GM12878 (cell line): ENCODE measurements around the gene SLC25A47.

Source experiments
- CBFB ChIP-seq: IDR thresholded peaks from 2 replicates; pipeline ENCODE4 v1.6.1; 2016; ENCODE audit warnings: antibody characterized with exemption, low read depth
- CTCF ChIP-seq, 3 experiments: IDR thresholded peaks in 2 of 3; conservative IDR thresholded peaks in 1 of 3; 2 replicates each; pipeline ENCODE4 v1.5.1; 2011; ENCODE audit warnings: low read depth in 3 of 3, low read length in 3 of 3, mild to moderate bottlenecking in 3 of 3, control low read depth in 2 of 3, moderate library complexity in 2 of 3, inconsistent platforms in 1 of 3, mixed read lengths in 1 of 3; ENCODE audit not compliant: control insufficient read depth in 2 of 3, insufficient read depth in 1 of 3; ENCODE audit errors: extremely low read depth in 1 of 3
- EP300 ChIP-seq, 2 experiments: fragments of 150-350 bp in 1 of 2; IDR thresholded peaks; 2 replicates each; pipeline ENCODE4 v1.6.1; 2011 to 2012; ENCODE audit warnings: low read depth in 2 of 2, low read length in 2 of 2, borderline replicate concordance in 1 of 2, improper control_type of control experiment in 1 of 2, inconsistent platforms in 1 of 2; ENCODE audit not compliant: control insufficient read depth in 1 of 2
- ETV6 ChIP-seq, 2 experiments: fragments of 450-650 bp in 1 of 2; IDR thresholded peaks in 1 of 2; conservative IDR thresholded peaks in 1 of 2; 2 replicates each; pipeline ENCODE4 v1.6.1; 2014; ENCODE audit warnings: antibody characterized with exemption in 1 of 2, borderline replicate concordance in 1 of 2, low read depth in 1 of 2, mild to moderate bottlenecking in 1 of 2, moderate library complexity in 1 of 2
- HCFC1 ChIP-seq: fragments of 150-350 bp; IDR thresholded peaks from 2 replicates; pipeline ENCODE4 v1.6.1; 2014; ENCODE audit warnings: low read length
- MXI1 ChIP-seq: fragments of 150-350 bp; IDR thresholded peaks from 2 replicates; pipeline ENCODE4 v1.6.1; 2011; ENCODE audit warnings: low read depth, mild to moderate bottlenecking, inconsistent platforms, low read length, improper control_type of control experiment
- MYC ChIP-seq: IDR thresholded peaks from 2 replicates; pipeline ENCODE4 v1.6.1; 2011; ENCODE audit warnings: mild to moderate bottlenecking, low read length, moderate library complexity, inconsistent platforms; ENCODE audit not compliant: insufficient read depth, insufficient replicate concordance, insufficient read length, severe bottlenecking
- NFYB ChIP-seq: IDR thresholded peaks from 2 replicates; pipeline ENCODE4 v1.6.1; 2011; ENCODE audit warnings: low read depth, mild to moderate bottlenecking, low read length, improper control_type of control experiment, moderate library complexity; ENCODE audit not compliant: insufficient read depth
- REST ChIP-seq: IDR thresholded peaks from 2 replicates; pipeline ENCODE4 v1.6.1; 2012; ENCODE audit warnings: mild to moderate bottlenecking, low read depth, low read length
- SIN3A ChIP-seq: IDR thresholded peaks from 2 replicates; pipeline ENCODE4 v1.6.1; 2012; ENCODE audit warnings: low read depth, low read length, improper control_type of control experiment
- SMAD5 ChIP-seq: IDR thresholded peaks from 2 replicates; pipeline ENCODE4 v1.6.1; 2016; ENCODE audit warnings: antibody characterized with exemption, low read depth
- SPI1 ChIP-seq: IDR thresholded peaks from 2 replicates; pipeline ENCODE4 v1.6.1; 2011; ENCODE audit warnings: low read depth, mild to moderate bottlenecking, low read length, moderate library complexity, borderline replicate concordance; ENCODE audit not compliant: insufficient read depth
- ZNF274 ChIP-seq: IDR thresholded peaks from one replicate; pipeline ENCODE4 v1.8.0; 2011; ENCODE audit not compliant: insufficient read length, insufficient read depth
- ZNF592 ChIP-seq: fragments of 450-650 bp; IDR thresholded peaks from 2 replicates; pipeline ENCODE4 v1.6.1; 2017; ENCODE audit warnings: mild to moderate bottlenecking, moderate library complexity

GRCh38 chr14:100325231-100325632, 2.1 kb downstream of the SLC25A47 start:
- no peak for TF ChIP-seq CTCF (IDR thresholded peaks at IDR 0.05 in 2 of 3, conservative IDR thresholded peaks at IDR 0.05 in 1 of 3; ENCODE audit: control insufficient read depth in 2 of 3, extremely low read depth in 1 of 3, insufficient read depth in 1 of 3, low read depth in 3 of 3, low read length in 3 of 3)
- TF ChIP-seq EP300 (IDR thresholded peaks at IDR 0.05; ENCODE audit: borderline replicate concordance in 1 of 2, control insufficient read depth in 1 of 2, low read depth in 2 of 2, low read length in 2 of 2) = no peak
- TF ChIP-seq REST = no peak
- TF ChIP-seq SIN3A = no peak
- TF ChIP-seq SMAD5 = no peak
- no peak for TF ChIP-seq ZNF274
- TF ChIP-seq HCFC1 = no peak
- no peak for TF ChIP-seq ETV6 (conservative IDR thresholded peaks at IDR 0.05 in 1 of 2, IDR thresholded peaks at IDR 0.05 in 1 of 2; ENCODE audit: borderline replicate concordance in 1 of 2, low read depth in 1 of 2)
- no peak for TF ChIP-seq MYC
- no peak for TF ChIP-seq SPI1
- no peak for TF ChIP-seq NFYB
- TF ChIP-seq MXI1 = no peak
- TF ChIP-seq ZNF592 = no peak
- no peak for TF ChIP-seq CBFB
